ENCODE measurements around the gene RAB5B.
A peak's percentile ranks its signal among the peaks of the same experiment; 100 is the strongest.

Gene RAB5B

GRCh38 chr12:55926738-55927587, 46.9 kb upstream of the RAB5B start (continued):
- peak; percentile 83 for TF ChIP-seq ZBTB11 (tag by site-specific recombination; conservative IDR thresholded peaks at IDR 0.05; ENCODE audit: low read depth)
- TF ChIP-seq ZNF394 (tag by site-specific recombination; IDR thresholded peaks at IDR 0.05; ENCODE audit: borderline replicate concordance) = peak; percentile 76; the same call in 1 of the 2 replicates
- no peak for TF ChIP-seq ZNF239 (tag by site-specific recombination; IDR thresholded peaks at IDR 0.05)
- TF ChIP-seq ZNF221 (tag by site-specific recombination; IDR thresholded peaks at IDR 0.05; ENCODE audit: borderline replicate concordance) = no peak
- peak; percentile 26; the same call in 1 of the 2 replicates for TF ChIP-seq ZNF654 (tag by site-specific recombination; IDR thresholded peaks at IDR 0.05; ENCODE audit: low read depth)
- TF ChIP-seq ZBTB26 (tag by site-specific recombination; optimal IDR thresholded peaks at IDR 0.05) = peak; percentile 47
- no peak for TF ChIP-seq ZNF830 (tag by site-specific recombination; IDR thresholded peaks at IDR 0.05; ENCODE audit: low read depth)
- peak; percentile 75; the same call in 1 of the 2 replicates for TF ChIP-seq ZNF324 (tag by site-specific recombination; IDR thresholded peaks at IDR 0.05)
- peak; percentile 82 for TF ChIP-seq KLF10 (tag by site-specific recombination; IDR thresholded peaks at IDR 0.05)
- 0 out of 2 replicates have a peak, but pooled peaks have one; percentile 17 for TF ChIP-seq ZNF624 (tag by site-specific recombination; IDR thresholded peaks at IDR 0.05)
- no peak for TF ChIP-seq ZNF677 (tag by site-specific recombination; IDR thresholded peaks at IDR 0.05)
- peak; percentile 77 for TF ChIP-seq ZNF518A (tag by site-specific recombination; conservative IDR thresholded peaks at IDR 0.05; ENCODE audit: low read depth)
- TF ChIP-seq, protein P1, sequence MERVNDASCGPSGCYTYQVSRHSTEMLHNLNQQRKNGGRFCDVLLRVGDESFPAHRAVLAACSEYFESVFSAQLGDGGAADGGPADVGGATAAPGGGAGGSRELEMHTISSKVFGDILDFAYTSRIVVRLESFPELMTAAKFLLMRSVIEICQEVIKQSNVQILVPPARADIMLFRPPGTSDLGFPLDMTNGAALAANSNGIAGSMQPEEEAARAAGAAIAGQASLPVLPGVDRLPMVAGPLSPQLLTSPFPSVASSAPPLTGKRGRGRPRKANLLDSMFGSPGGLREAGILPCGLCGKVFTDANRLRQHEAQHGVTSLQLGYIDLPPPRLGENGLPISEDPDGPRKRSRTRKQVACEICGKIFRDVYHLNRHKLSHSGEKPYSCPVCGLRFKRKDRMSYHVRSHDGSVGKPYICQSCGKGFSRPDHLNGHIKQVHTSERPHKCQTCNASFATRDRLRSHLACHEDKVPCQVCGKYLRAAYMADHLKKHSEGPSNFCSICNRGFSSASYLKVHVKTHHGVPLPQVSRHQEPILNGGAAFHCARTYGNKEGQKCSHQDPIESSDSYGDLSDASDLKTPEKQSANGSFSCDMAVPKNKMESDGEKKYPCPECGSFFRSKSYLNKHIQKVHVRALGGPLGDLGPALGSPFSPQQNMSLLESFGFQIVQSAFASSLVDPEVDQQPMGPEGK (tag by site-specific recombination; IDR thresholded peaks at IDR 0.05) = peak; percentile 79
- TF ChIP-seq ZNF544 (tag by site-specific recombination; IDR thresholded peaks at IDR 0.05) = no peak
- peak; percentile 95 for TF ChIP-seq PRDM10 (tag by site-specific recombination; IDR thresholded peaks at IDR 0.05)
- peak; percentile 85 for TF ChIP-seq ZNF335 (tag by site-specific recombination; conservative IDR thresholded peaks at IDR 0.05)
- no peak for TF ChIP-seq ZIC2 (tag by site-specific recombination; IDR thresholded peaks at IDR 0.05)
- TF ChIP-seq ZNF202 (tag by site-specific recombination; IDR thresholded peaks at IDR 0.05; ENCODE audit: borderline replicate concordance) = no peak
- no peak for TF ChIP-seq ZNF311 (tag by site-specific recombination; IDR thresholded peaks at IDR 0.05; ENCODE audit: borderline replicate concordance)
- TF ChIP-seq ZEB2 (tag by site-specific recombination; IDR thresholded peaks at IDR 0.05) = peak; percentile 79
- peak; percentile 48; the same call in 1 of the 2 replicates for TF ChIP-seq ZNF843 (tag by site-specific recombination; IDR thresholded peaks at IDR 0.05)
- TF ChIP-seq ZXDB (tag by site-specific recombination; IDR thresholded peaks at IDR 0.05) = peak; percentile 95
- peak; percentile 51; the same call in 1 of the 2 replicates for TF ChIP-seq ZBTB17 (tag by site-specific recombination; IDR thresholded peaks at IDR 0.05)
